ENCODE measurements around the gene CLIC4.

CLIC4 gene

DNA sequence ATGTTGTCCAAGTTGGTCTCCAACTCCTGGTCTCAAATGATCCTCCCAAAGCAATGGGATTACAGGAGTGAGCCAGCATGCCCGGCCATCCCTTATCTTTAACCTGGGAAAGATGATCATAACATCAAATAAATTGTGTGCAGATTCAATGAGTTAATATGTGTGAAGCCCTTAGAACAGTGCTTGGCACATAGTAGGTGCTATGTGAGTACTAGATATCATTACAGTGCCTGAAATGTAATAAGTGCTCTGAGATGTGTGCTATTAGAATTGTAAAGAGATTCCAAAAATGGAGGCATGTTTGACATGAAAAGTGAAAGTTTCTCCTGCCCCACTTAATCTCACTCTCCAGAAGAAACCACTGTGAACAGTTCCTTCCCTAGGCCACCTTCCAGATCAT is 113.0 kb downstream of the CLIC4 start:
- Histone ChIP-seq H3K4me1 (ENCODE audit: control insufficient read depth, insufficient read depth, low read length) (peaks cover 7% of the 10 kb centered on the region), H3K4me2 (ENCODE audit: low read length) (no peak overlapping the region), H3K4me3 (ENCODE audit: low read length) (no peak overlapping the region)

DNA sequence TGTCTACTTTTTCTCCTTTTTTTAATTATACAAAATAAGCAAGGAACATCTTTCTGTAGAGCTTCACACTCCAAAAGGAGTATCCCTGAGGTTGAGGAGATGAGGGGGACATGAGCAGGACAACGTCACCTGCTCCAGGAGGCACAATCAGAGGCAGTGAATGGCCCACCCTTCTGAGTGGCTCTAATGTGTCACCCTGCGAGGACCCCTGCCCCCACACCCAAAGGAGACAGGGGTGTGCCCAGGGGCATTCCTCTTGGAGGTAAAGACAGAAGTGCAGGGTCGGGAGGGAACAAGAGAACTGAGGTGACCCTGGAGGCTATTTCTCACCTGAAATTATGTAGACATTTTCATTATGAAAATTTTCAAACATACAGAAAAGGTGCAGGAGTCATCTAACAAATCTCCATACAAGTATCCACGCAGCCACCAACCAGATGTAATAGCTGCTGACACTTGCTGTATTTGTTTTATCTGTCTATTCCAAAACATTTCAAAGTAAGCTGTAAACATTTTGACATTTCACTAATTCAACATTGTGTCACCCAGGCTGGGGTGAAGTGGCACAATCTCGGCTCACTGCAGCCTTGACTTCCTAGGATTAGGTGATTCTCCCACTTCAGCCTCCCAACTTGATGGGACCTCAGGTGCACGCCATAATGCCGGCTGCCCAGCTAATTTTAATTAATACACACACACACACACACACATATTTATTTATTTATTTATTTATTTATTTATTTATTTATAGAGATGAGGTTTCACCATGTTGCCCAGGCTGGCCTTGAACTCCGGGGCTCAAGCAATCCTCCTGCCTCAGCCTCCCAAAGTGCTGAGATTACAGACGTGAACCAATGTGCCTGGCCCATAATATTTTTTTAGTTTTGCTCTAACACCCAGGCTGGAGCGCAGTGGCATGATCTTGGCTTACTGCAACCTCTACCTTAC is 114.1 kb downstream of the CLIC4 start:
- peaks cover 7% of the 10 kb centered on the region for H3K4me1 ChIP-seq (ENCODE audit: control insufficient read depth, insufficient read depth, low read length)
- no peaks in the 10 kb centered on the region for H3K9me3 ChIP-seq (replicated peaks; ENCODE audit: low read length)
- H3K9ac ChIP-seq (ENCODE audit: low read depth, low read length) = no peak overlapping the region
- H3K27me3 ChIP-seq (ENCODE audit: control insufficient read depth, insufficient read depth, low read length) = no peaks in the 10 kb centered on the region
- no peaks in the 10 kb centered on the region for H3K36me3 ChIP-seq (ENCODE audit: insufficient read depth, low read length)
- H3K4me3 ChIP-seq (ENCODE audit: low read length) = no peak overlapping the region
- H3K4me2 ChIP-seq (ENCODE audit: low read length) = no peak overlapping the region

More for the DNA sequence above, 113.0 kb downstream of the CLIC4 start:
- no peaks in the 10 kb centered on the region for H3K36me3 ChIP-seq (ENCODE audit: insufficient read depth, low read length)
- H3K9me3 ChIP-seq (replicated peaks; ENCODE audit: low read length) = no peaks in the 10 kb centered on the region
- no peak overlapping the region for H3K9ac ChIP-seq (ENCODE audit: low read depth, low read length)
- no peaks in the 10 kb centered on the region for H3K27me3 ChIP-seq (ENCODE audit: control insufficient read depth, insufficient read depth, low read length)

DNA sequence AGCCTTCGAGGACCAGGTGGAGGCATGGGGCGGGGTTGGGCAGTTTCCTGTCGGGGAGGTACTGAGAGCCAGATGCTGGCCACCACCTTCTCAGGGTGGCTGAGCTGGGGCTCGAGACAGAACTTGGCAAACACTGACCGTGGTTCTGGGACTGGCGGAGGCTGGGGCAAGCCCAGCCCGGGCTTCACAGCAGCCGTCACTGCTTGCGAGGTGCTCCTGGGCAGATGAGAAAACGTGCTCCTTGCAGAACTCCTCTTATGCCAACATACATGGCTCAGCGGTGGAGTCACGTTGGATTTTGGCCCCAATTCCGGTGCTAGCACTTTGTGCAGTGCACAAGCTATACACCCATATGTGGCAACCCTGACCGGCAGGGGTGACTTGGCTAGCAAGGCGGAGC is 115.6 kb downstream of the CLIC4 start:
- no peak overlapping the region for H3K4me3 ChIP-seq (ENCODE audit: low read length)
- peaks cover 7% of the 10 kb centered on the region for H3K4me1 ChIP-seq (ENCODE audit: control insufficient read depth, insufficient read depth, low read length)
- no peaks in the 10 kb centered on the region for H3K36me3 ChIP-seq (ENCODE audit: insufficient read depth, low read length)
- no peak overlapping the region for H3K9ac ChIP-seq (ENCODE audit: low read depth, low read length)
- H3K9me3 ChIP-seq (replicated peaks; ENCODE audit: low read length) = no peaks in the 10 kb centered on the region
- H3K27me3 ChIP-seq (ENCODE audit: control insufficient read depth, insufficient read depth, low read length) = no peaks in the 10 kb centered on the region
- H3K4me2 ChIP-seq (ENCODE audit: low read length) = no peak overlapping the region

DNA sequence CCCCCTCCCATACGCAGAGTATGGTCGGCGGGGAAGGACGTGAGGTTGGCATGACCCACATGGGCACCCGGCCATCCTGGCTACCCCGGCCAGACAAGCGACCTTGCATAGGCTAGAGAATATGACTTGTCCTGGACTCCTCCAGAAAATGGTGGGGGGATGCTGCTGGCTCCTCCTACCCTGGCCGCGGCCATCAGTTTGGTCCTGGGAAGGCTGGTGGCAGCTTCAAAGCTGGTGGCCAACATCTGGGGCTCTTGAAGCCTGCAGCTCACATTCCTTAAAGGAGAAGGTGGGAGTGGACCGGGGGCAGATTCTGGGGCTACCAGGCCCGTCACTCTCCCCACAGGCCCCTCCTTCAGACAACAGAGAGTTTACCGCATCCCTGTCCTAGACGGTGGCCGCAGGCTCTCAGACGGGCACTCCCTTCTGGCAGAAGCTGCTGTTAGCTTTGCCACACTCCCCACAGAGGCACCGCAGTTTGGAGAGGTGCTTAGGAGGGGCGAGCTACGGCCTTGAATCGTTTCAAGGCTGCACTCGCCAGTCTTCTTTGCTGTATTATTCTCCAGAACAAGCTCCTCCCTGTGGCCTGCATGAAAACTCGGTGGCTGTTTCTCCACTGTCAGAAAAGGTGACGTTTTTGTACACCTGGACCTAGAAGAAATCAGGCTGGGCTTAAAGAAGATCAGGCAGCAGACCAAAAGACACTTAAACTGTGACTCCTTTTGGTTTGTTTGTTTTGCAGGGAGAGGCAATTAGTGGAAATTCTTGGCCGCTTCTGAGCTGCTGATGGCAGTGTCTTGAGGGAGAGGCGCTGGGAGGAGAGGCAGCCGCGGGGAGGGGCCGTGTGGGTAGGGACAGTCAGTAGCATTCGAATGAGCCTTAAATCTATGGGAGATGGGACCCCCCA is 116.8 kb downstream of the CLIC4 start:
- Histone ChIP-seq H3K36me3 (ENCODE audit: insufficient read depth, low read length) (no peaks in the 10 kb centered on the region), H3K27me3 (ENCODE audit: control insufficient read depth, insufficient read depth, low read length) (peaks cover 8% of the 10 kb centered on the region), H3K4me1 (ENCODE audit: control insufficient read depth, insufficient read depth, low read length) (peaks cover 13% of the 10 kb centered on the region), H3K4me2 (ENCODE audit: low read length) (peak overlapping the region; percentile 33), H3K9ac (ENCODE audit: low read depth, low read length) (no peak overlapping the region), H3K4me3 (ENCODE audit: low read length) (no peak overlapping the region), H3K9me3 (replicated peaks; ENCODE audit: low read length) (no peaks in the 10 kb centered on the region)

DNA sequence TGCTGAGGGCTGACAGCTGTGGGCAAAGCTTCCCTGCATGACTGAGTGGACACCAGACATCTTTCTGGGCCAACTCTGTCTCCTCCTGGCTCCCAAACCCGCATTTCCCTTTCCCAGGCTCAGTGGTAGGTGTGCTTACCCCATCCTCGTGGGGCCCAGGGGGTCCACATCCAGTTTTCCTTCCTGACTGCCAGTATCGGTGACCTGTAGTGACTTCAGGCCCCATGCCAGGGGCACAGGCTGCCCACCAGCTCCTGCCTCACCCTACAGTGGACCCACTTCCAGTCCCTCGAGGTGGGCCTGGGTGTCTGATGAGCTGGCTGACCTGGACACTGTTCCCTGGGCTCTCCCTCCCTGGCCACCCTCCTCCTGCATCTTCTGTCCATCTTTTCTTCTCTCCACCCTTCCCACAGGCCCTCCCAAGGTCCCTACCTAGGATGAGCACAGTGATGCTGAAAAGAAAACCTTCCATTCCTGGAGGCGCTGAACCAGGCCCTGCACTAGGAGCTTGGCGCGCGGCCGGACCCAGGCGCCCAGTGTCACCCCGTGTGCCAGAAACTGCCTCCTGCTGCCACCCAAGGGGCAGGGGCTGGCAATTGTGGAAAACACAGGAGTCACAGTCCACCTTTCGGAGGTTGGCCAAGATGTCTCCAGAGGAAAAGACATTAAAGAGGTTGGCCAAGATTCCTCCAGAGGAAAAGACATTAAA is 117.7 kb downstream of the CLIC4 start:
- Histone ChIP-seq H3K36me3 (ENCODE audit: insufficient read depth, low read length) (no peaks in the 10 kb centered on the region), H3K9me3 (replicated peaks; ENCODE audit: low read length) (no peaks in the 10 kb centered on the region), H3K4me2 (ENCODE audit: low read length) (no peak overlapping the region), H3K27me3 (ENCODE audit: control insufficient read depth, insufficient read depth, low read length) (peaks cover 16% of the 10 kb centered on the region), H3K4me1 (ENCODE audit: control insufficient read depth, insufficient read depth, low read length) (peaks cover 13% of the 10 kb centered on the region), H3K9ac (ENCODE audit: low read depth, low read length) (no peak overlapping the region), H3K4me3 (ENCODE audit: low read length) (no peak overlapping the region)

DNA sequence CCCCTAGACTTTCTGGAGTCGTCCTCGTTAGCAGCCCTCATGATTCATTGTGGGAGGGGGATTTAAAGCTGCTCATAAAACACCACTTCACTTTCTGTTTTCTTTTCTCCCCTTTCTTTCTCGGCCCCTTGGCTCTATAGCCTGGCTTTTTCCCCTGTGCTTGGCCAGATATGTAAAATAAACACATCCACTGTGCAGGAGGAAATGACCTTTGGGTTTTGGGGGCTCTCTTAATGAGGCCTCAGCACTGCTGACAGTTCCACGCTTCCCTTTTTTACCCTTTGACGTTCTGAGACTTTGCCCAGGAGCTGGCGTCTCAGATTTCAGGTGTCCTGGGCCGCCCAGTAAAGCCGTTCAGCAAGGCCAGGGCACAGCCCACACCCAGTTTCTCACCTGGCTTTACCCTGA is 119.1 kb downstream of the CLIC4 start:
- Histone ChIP-seq H3K9ac (ENCODE audit: low read depth, low read length) (no peak overlapping the region), H3K4me1 (ENCODE audit: control insufficient read depth, insufficient read depth, low read length) (peaks cover 13% of the 10 kb centered on the region), H3K9me3 (replicated peaks; ENCODE audit: low read length) (no peaks in the 10 kb centered on the region), H3K4me3 (ENCODE audit: low read length) (no peak overlapping the region), H3K27me3 (ENCODE audit: control insufficient read depth, insufficient read depth, low read length) (peaks cover 17% of the 10 kb centered on the region), H3K36me3 (ENCODE audit: insufficient read depth, low read length) (no peaks in the 10 kb centered on the region), H3K4me2 (ENCODE audit: low read length) (no peak overlapping the region)

DNA sequence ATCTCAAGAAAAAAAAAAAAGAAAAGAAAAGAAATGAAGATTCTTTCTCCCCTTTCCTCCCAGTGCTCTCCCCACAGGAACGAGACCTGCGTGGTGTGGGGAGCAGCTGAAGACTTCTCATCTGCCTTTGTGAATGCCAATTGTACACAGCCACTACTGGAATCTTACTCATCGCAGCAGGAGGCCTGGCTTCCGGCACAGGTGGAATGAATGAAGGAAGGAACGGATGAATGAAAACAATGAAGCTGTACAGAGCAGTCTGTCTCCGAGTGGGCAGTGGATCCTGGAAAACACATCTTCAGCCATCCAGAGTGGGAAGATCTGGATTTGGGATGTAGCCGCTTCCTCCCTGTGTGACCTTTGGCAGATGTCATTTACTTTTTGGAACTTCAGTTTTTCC is 119.9 kb downstream of the CLIC4 start:
- Histone ChIP-seq H3K4me1 (ENCODE audit: control insufficient read depth, insufficient read depth, low read length) (peaks cover 13% of the 10 kb centered on the region), H3K4me3 (ENCODE audit: low read length) (no peak overlapping the region), H3K27me3 (ENCODE audit: control insufficient read depth, insufficient read depth, low read length) (peaks cover 17% of the 10 kb centered on the region), H3K9me3 (replicated peaks; ENCODE audit: low read length) (no peaks in the 10 kb centered on the region), H3K4me2 (ENCODE audit: low read length) (no peak overlapping the region), H3K9ac (ENCODE audit: low read depth, low read length) (no peak overlapping the region), H3K36me3 (ENCODE audit: insufficient read depth, low read length) (no peaks in the 10 kb centered on the region)

DNA sequence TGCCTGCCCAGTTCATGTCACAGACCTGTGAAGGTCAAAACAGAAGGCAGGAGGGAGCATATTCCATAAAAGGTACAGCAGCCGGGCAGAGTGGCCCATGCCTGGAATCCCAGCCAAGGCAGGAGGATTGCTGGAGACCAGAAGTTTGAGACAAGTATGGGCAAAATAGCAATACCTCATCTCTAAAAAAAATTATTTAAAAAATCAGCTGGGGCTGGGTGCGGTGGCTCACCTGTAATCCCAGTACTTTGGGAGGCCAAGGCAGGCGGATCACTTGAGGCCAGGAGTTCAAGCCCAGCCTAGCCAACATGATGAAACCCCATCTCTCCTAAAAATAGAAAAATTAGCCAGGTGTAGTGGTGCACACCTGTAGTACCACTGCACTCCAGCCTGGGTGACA is 120.3 kb downstream of the CLIC4 start:
- Histone ChIP-seq H3K4me2 (ENCODE audit: low read length) (no peak overlapping the region), H3K36me3 (ENCODE audit: insufficient read depth, low read length) (no peaks in the 10 kb centered on the region), H3K4me1 (ENCODE audit: control insufficient read depth, insufficient read depth, low read length) (peaks cover 13% of the 10 kb centered on the region), H3K27me3 (ENCODE audit: control insufficient read depth, insufficient read depth, low read length) (peaks cover 17% of the 10 kb centered on the region), H3K4me3 (ENCODE audit: low read length) (no peak overlapping the region), H3K9ac (ENCODE audit: low read depth, low read length) (no peak overlapping the region), H3K9me3 (replicated peaks; ENCODE audit: low read length) (no peaks in the 10 kb centered on the region)

DNA sequence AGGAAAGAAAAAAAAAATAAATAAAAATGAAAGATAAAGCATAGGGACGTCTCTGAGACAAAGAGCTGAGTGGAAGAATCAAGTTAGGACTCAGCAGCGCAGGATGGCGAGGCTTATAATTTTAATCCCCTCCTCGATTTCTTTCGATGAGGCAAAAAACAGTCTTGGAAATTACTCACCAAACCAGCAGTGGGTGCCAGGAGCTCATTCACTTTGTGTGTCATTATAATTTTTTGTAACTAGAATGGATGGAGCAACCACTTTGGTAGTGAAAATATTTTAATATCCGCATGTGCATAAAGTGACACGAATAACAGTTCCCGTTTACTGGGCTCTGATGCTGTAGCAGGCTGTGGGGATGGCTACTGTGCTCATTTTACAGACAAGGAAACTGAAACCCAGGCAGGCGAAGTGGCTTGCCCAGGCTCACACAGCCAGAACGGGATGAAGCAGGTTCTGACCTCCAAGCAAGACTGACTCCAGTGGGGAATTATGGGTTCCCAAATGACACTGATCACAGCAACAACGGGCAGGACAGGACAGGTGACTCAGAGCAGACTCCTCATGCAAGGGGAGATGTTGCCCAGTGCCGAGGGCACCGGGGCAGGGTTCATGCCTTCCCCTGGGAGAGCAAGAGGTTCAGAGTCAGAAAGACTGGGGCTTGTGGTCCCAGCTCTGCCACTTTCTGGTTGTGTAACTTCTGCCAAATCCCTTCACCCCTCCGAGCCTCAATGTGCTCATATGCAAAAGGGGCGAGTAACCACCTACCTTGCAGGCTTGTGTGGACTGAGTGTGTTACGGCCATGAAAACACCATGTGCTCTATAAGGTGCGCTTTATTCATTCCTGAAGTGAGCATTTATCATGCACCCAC is 121.2 kb downstream of the CLIC4 start:
- Histone ChIP-seq H3K4me1 (ENCODE audit: control insufficient read depth, insufficient read depth, low read length) (peaks cover 13% of the 10 kb centered on the region), H3K36me3 (ENCODE audit: insufficient read depth, low read length) (no peaks in the 10 kb centered on the region), H3K4me2 (ENCODE audit: low read length) (no peak overlapping the region), H3K27me3 (ENCODE audit: control insufficient read depth, insufficient read depth, low read length) (peaks cover 21% of the 10 kb centered on the region), H3K9me3 (replicated peaks; ENCODE audit: low read length) (no peaks in the 10 kb centered on the region), H3K9ac (ENCODE audit: low read depth, low read length) (no peak overlapping the region), H3K4me3 (ENCODE audit: low read length) (no peak overlapping the region)

DNA sequence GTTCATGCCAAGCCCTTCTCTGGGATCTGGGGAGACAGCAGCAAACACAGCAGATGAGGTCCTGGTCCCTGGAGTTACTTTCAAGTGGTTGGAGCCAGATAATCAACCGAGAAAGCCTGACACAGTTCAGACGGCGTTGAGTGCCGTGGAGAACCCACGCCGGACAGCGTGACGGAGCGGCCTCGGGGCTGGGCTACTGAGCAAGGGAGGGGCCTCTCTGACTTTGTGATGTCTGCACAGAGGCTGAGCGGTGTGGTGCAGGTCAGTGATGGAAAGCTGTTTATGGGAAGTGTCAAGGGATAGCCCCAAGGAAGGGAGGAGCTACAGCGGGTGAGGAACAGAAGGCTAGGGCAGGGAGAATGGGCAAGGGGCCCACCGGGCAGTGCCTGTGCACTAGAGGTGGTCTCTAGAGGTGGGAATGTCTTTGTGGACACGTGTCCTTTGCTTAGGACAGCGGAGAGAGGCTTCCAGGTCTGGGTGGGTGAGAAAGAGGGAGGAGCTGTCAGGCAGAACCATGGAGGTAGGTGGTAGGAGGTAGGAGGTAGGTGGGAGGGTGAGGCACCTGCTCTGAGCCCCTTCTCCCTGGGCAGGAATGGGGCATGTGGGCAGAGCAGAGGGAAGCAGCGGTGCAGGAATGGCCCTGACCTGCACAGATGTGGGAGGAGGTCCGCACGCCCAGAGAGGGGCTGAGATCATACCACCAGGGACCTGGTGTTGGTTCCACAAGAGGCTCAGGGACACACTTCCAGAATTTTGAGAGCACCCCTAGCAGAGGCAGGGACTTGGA is 122.0 kb downstream of the CLIC4 start:
- no peak overlapping the region for H3K4me3 ChIP-seq (ENCODE audit: low read length)
- no peak overlapping the region for H3K4me2 ChIP-seq (ENCODE audit: low read length)
- no peaks in the 10 kb centered on the region for H3K9me3 ChIP-seq (replicated peaks; ENCODE audit: low read length)
- no peaks in the 10 kb centered on the region for H3K36me3 ChIP-seq (ENCODE audit: insufficient read depth, low read length)
- no peak overlapping the region for H3K9ac ChIP-seq (ENCODE audit: low read depth, low read length)
- peaks cover 29% of the 10 kb centered on the region for H3K27me3 ChIP-seq (ENCODE audit: control insufficient read depth, insufficient read depth, low read length)
- H3K4me1 ChIP-seq (ENCODE audit: control insufficient read depth, insufficient read depth, low read length) = peaks cover 10% of the 10 kb centered on the region
